HG02588 (cell line): ENCODE data around the gene KXD1.
"Not testable (repeated sequence)": the region's sequence is repeated elsewhere in the genome, so short reads cannot be mapped to it uniquely, and the experiment has no call there.

Source experiments
- ATAC-seq: cut with Tn5 transposase; IDR thresholded peaks from one replicate; pipeline ENCODE4 v1.9.1; 2021; ENCODE audit warnings: mild to moderate bottlenecking, moderate library complexity; ENCODE audit not compliant: unreplicated experiment

KXD1 gene

GRCh38 chr19:18533058-18533457 lies 24.6 kb upstream of the KXD1 start:
- ATAC-seq: no peak

GRCh38 chr19:18536475-18536874 lies 21.2 kb upstream of the KXD1 start:
- ATAC-seq: no peak

GRCh38 chr19:18537431-18537830 lies 20.2 kb upstream of the KXD1 start:
- ATAC-seq: no peak

GRCh38 chr19:18538115-18538514 lies 19.6 kb upstream of the KXD1 start:
- ATAC-seq: no peak

- no peak for ATAC-seq
Observed at GRCh38 chr19:18539372-18539771, 18.3 kb upstream of the KXD1 start.

- not testable (repeated sequence) for ATAC-seq
Observed at GRCh38 chr19:18540200-18540599, 17.5 kb upstream of the KXD1 start.

- no peak for ATAC-seq
Observed at GRCh38 chr19:18541258-18541991, 16.2 kb upstream of the KXD1 start.

GRCh38 chr19:18541992-18542940 lies 15.4 kb upstream of the KXD1 start:
- no peak for ATAC-seq

- ATAC-seq: peak; percentile 92
Observed at GRCh38 chr19:18542941-18543813, 14.5 kb upstream of the KXD1 start, which contains the start of gene FKBP8. FKBP8 (minus strand) TSS chr19:18543573; CDS start chr19:18541970, 1,603 bp downstream.

GRCh38 chr19:18543814-18544475 lies 13.7 kb upstream of the KXD1 start:
- peak; percentile 40 for ATAC-seq

GRCh38 chr19:18551631-18552030 lies 6.0 kb upstream of the KXD1 start:
- no peak for ATAC-seq

- ATAC-seq: no peak
Observed at GRCh38 chr19:18558202-18558555, 509 bp downstream of the KXD1 start.

- no peak for ATAC-seq
Observed at GRCh38 chr19:18558604-18559003, 934 bp downstream of the KXD1 start.

- no peak for ATAC-seq
Observed at GRCh38 chr19:18559685-18560084, 2.0 kb downstream of the KXD1 start.

GRCh38 chr19:18562086-18562485 lies 4.4 kb downstream of the KXD1 start:
- no peak for ATAC-seq

GRCh38 chr19:18566953-18567352 lies 9.3 kb downstream of the KXD1 start:
- no peak for ATAC-seq

GRCh38 chr19:18568367-18568766 lies 10.7 kb downstream of the KXD1 start:
- no peak for ATAC-seq

- ATAC-seq: peak; percentile 88
Observed at GRCh38 chr19:18571564-18572344, 14.1 kb downstream of the KXD1 start, which contains the start of gene UBA52. UBA52 (plus strand) TSS chr19:18571857; CDS start chr19:18573301, 1,444 bp downstream.

- ATAC-seq: no peak
Observed at GRCh38 chr19:18574691-18575291, 17.1 kb downstream of the KXD1 start.
